Karpas-422 (cell line): ENCODE results near the gene SDCBP2. TPM values are rescaled to one million over a fixed set of nuclear protein-coding genes. Genes with fewer than 3 reads are reported as not detected.

ENCODE experiments used
- DNase-seq: peaks from one replicate; pipeline ENCODE4 v3.0.0-alpha.2; 2015
- H2AFZ ChIP-seq: fragments of 200-600 bp; sonication (generic); 2 replicates; pipeline ENCODE4 v1.6.1; 2014; ENCODE audit warnings: antibody characterized with exemption, low read length, mixed read lengths
- H3K27ac ChIP-seq: fragments of 200-600 bp; sonication (generic); 2 replicates; pipeline ENCODE4 v1.5.1; 2014; ENCODE audit warnings: mild to moderate bottlenecking, low read length, moderate library complexity
- H3K27me3 ChIP-seq: fragments of 200-600 bp; sonication (generic); 2 replicates; pipeline ENCODE4 v1.6.1; 2014; ENCODE audit warnings: low read length, mixed read lengths
- H3K36me3 ChIP-seq: fragments of 200-600 bp; sonication (generic); 2 replicates; pipeline ENCODE4 v1.6.1; 2014; ENCODE audit warnings: low read length, mixed read lengths; ENCODE audit not compliant: insufficient read depth
- H3K4me1 ChIP-seq: fragments of 200-600 bp; sonication (generic); 2 replicates; pipeline ENCODE4 v1.6.1; 2014; ENCODE audit warnings: mild to moderate bottlenecking, low read length, mixed read lengths
- H3K4me2 ChIP-seq: fragments of 200-600 bp; sonication (generic); 2 replicates; pipeline ENCODE4 v1.6.1; 2014; ENCODE audit warnings: low read length, low read depth, mild to moderate bottlenecking; ENCODE audit not compliant: poor library complexity, severe bottlenecking
- H3K4me3 ChIP-seq: fragments of 200-600 bp; sonication (generic); 2 replicates; pipeline ENCODE4 v1.5.1; 2014; ENCODE audit warnings: mild to moderate bottlenecking, antibody characterized with exemption, low read length, mixed read lengths
- H3K79me2 ChIP-seq: fragments of 200-600 bp; sonication (generic); 2 replicates; pipeline ENCODE4 v1.6.1; 2014; ENCODE audit warnings: mild to moderate bottlenecking, low read length, mixed read lengths
- H3K9ac ChIP-seq: fragments of 200-600 bp; sonication (generic); 2 replicates; pipeline ENCODE4 v1.6.0; 2014; ENCODE audit warnings: low read length
- H3K9me2 ChIP-seq: fragments of 200-600 bp; sonication (generic), shearing (Covaris generic); replicated peaks from 2 replicates; pipeline ENCODE4 v1.6.0; 2014; ENCODE audit warnings: mild to moderate bottlenecking, low read length, moderate library complexity; ENCODE audit not compliant: insufficient read depth
- H3K9me3 ChIP-seq: fragments of 300-700, 200-600 bp; sonication (generic); 2 replicates; pipeline ENCODE4 v1.6.1; 2014; ENCODE audit warnings: low read length, mixed read lengths
- H4K20me1 ChIP-seq: fragments of 200-600 bp; sonication (generic); 2 replicates; pipeline ENCODE4 v1.6.1; 2014; ENCODE audit warnings: mild to moderate bottlenecking, antibody characterized with exemption, low read length, low read depth; ENCODE audit not compliant: insufficient read depth
- total RNA-seq: library from RNA; depleted of rRNA; stranded (reverse); fragments of >200 nt; shearing (Covaris generic); gene quantifications from 2 replicates; pipeline ENCODE4 v1.2.3, GENCODE V29; 2014; ENCODE audit warnings: low replicate concordance

Gene SDCBP2
- total RNA-seq, 1 experiment from 2014 or later = not detected

- Histone ChIP-seq H3K27ac (no peak overlapping the region), H3K9me3 (no peaks in the 10 kb centered on the region), H3K9ac (no peak overlapping the region), H3K27me3 (no peaks in the 10 kb centered on the region), H3K4me3 (no peak overlapping the region), H3K9me2 (no peaks in the 10 kb centered on the region), H2AFZ (no peak overlapping the region), H3K79me2 (peaks cover 38% of the 10 kb centered on the region), H4K20me1 (no peaks in the 10 kb centered on the region; the same call in 1 of the 2 replicates), H3K4me1 (no peaks in the 10 kb centered on the region), H3K4me2 (no peak overlapping the region), H3K36me3 (0 out of 2 replicates have a peak, but pooled peaks cover 10% of the 10 kb centered on the region)
- no peak for DNase-seq
Observed at GRCh38 chr20:1336699-1337367, 7.9 kb upstream of the SDCBP2 start.

- no peaks in the 10 kb centered on the region for H3K4me1 ChIP-seq
- no peak overlapping the region for H3K27ac ChIP-seq
- H3K79me2 ChIP-seq = peaks cover 42% of the 10 kb centered on the region
- H3K9ac ChIP-seq = no peak overlapping the region
- H3K9me3 ChIP-seq = no peaks in the 10 kb centered on the region
- 0 out of 2 replicates have a peak, but pooled peaks cover 10% of the 10 kb centered on the region for H3K36me3 ChIP-seq
- no peaks in the 10 kb centered on the region for H3K27me3 ChIP-seq
- H2AFZ ChIP-seq = no peak overlapping the region
- no peak for DNase-seq
- no peak overlapping the region for H3K4me3 ChIP-seq
- H3K4me2 ChIP-seq = no peak overlapping the region
- H3K9me2 ChIP-seq = no peaks in the 10 kb centered on the region
- H4K20me1 ChIP-seq = no peaks in the 10 kb centered on the region; the same call in 1 of the 2 replicates
Observed at GRCh38 chr20:1335961-1336698, 7.2 kb upstream of the SDCBP2 start.

- 0 out of 2 replicates have a peak, but pooled peaks cover 10% of the 10 kb centered on the region for H3K36me3 ChIP-seq
- no peaks in the 10 kb centered on the region; the same call in 1 of the 2 replicates for H4K20me1 ChIP-seq
- no peak overlapping the region for H2AFZ ChIP-seq
- no peaks in the 10 kb centered on the region for H3K9me3 ChIP-seq
- H3K9me2 ChIP-seq = no peaks in the 10 kb centered on the region
- peaks cover 55% of the 10 kb centered on the region for H3K79me2 ChIP-seq
- H3K4me2 ChIP-seq = no peak overlapping the region
- H3K9ac ChIP-seq = no peak overlapping the region
- H3K4me3 ChIP-seq = no peak overlapping the region
- H3K4me1 ChIP-seq = no peaks in the 10 kb centered on the region
- peak; percentile 62 for DNase-seq
- no peak overlapping the region for H3K27ac ChIP-seq
- no peaks in the 10 kb centered on the region for H3K27me3 ChIP-seq
Observed at GRCh38 chr20:1334761-1335160, 5.8 kb upstream of the SDCBP2 start.

GRCh38 chr20:1334370-1334731 lies 5.4 kb upstream of the SDCBP2 start:
- no peaks in the 10 kb centered on the region for H3K9me2 ChIP-seq

GRCh38 chr20:1333462-1334369 lies 4.8 kb upstream of the SDCBP2 start:
- H3K79me2 ChIP-seq = peaks cover 62% of the 10 kb centered on the region
- H3K4me3 ChIP-seq = no peak overlapping the region
- H3K27ac ChIP-seq = no peak overlapping the region
- H3K36me3 ChIP-seq = 0 out of 2 replicates have a peak, but pooled peaks cover 10% of the 10 kb centered on the region
- no peak overlapping the region for H3K9ac ChIP-seq
- no peak overlapping the region for H2AFZ ChIP-seq
- no peaks in the 10 kb centered on the region for H3K9me3 ChIP-seq
- no peak for DNase-seq
- no peaks in the 10 kb centered on the region for H3K27me3 ChIP-seq
- no peaks in the 10 kb centered on the region for H3K4me1 ChIP-seq
- H4K20me1 ChIP-seq = peaks cover 4% of the 10 kb centered on the region; the same call in 1 of the 2 replicates
- H3K4me2 ChIP-seq = no peak overlapping the region
- H3K9me2 ChIP-seq = no peaks in the 10 kb centered on the region

More at GRCh38 chr20:1334370-1334731, 5.4 kb upstream of the SDCBP2 start:
- Histone ChIP-seq H3K27ac (no peak overlapping the region), H3K36me3 (0 out of 2 replicates have a peak, but pooled peaks cover 10% of the 10 kb centered on the region), H3K27me3 (no peaks in the 10 kb centered on the region), H3K4me2 (no peak overlapping the region), H3K4me1 (no peaks in the 10 kb centered on the region), H3K4me3 (no peak overlapping the region), H3K9me3 (no peaks in the 10 kb centered on the region), H2AFZ (no peak overlapping the region), H4K20me1 (no peaks in the 10 kb centered on the region; the same call in 1 of the 2 replicates), H3K79me2 (peaks cover 57% of the 10 kb centered on the region), H3K9ac (no peak overlapping the region)
- no peak for DNase-seq

GRCh38 chr20:1332749-1333300 lies 3.9 kb upstream of the SDCBP2 start:
- Histone ChIP-seq H3K4me1 (peaks cover 4% of the 10 kb centered on the region), H3K4me2 (no peak overlapping the region), H3K36me3 (0 out of 2 replicates have a peak, but pooled peaks cover 10% of the 10 kb centered on the region), H3K9me3 (no peaks in the 10 kb centered on the region), H3K9ac (no peak overlapping the region), H3K79me2 (peaks cover 68% of the 10 kb centered on the region), H4K20me1 (peaks cover 6% of the 10 kb centered on the region), H3K4me3 (no peak overlapping the region), H3K27me3 (no peaks in the 10 kb centered on the region), H3K9me2 (no peaks in the 10 kb centered on the region), H3K27ac (no peak overlapping the region), H2AFZ (no peak overlapping the region)
- DNase-seq = no peak

GRCh38 chr20:1331801-1332453 lies 3.0 kb upstream of the SDCBP2 start:
- Histone ChIP-seq H3K27me3 (no peaks in the 10 kb centered on the region), H3K4me1 (peaks cover 13% of the 10 kb centered on the region), H3K9me3 (no peaks in the 10 kb centered on the region), H3K9ac (no peak overlapping the region), H4K20me1 (peaks cover 13% of the 10 kb centered on the region), H3K79me2 (peaks cover 77% of the 10 kb centered on the region), H3K9me2 (no peaks in the 10 kb centered on the region), H3K36me3 (0 out of 2 replicates have a peak, but pooled peaks cover 10% of the 10 kb centered on the region), H2AFZ (no peak overlapping the region), H3K4me2 (no peak overlapping the region), H3K27ac (no peak overlapping the region), H3K4me3 (no peak overlapping the region)
- DNase-seq = no peak
